Mammary epithelial cell (primary cell): Measurements from ENCODE around the gene TNFAIP6.

Experiments used
- CTCF ChIP-seq, 2 donors: IDR thresholded peaks in 1 of 2; conservative IDR thresholded peaks in 1 of 2; 2 replicates each; pipeline ENCODE4 v1.5.1; 2011 to 2012; ENCODE audit warnings: inconsistent platforms in 2 of 2, low read length in 2 of 2, mild to moderate bottlenecking in 2 of 2, control low read depth in 1 of 2, low read depth in 1 of 2; ENCODE audit not compliant: insufficient read depth in 1 of 2; ENCODE audit errors: extremely low read depth in 1 of 2
- EZH2 ChIP-seq: IDR thresholded peaks from 2 replicates; pipeline ENCODE4 v1.6.1; 2012; ENCODE audit warnings: low read length, inconsistent platforms, borderline replicate concordance

- no peak for TF ChIP-seq CTCF (conservative IDR thresholded peaks at IDR 0.05 in 1 of 2, IDR thresholded peaks at IDR 0.05 in 1 of 2; ENCODE audit: extremely low read depth in 1 of 2, insufficient read depth in 1 of 2, low read depth in 1 of 2, low read length in 2 of 2)
- no peak for TF ChIP-seq EZH2
Observed at GRCh38 chr2:151354807-151355206, 2.6 kb upstream of the TNFAIP6 start.
